NCI-H2029 (cell line): ENCODE measurements around the gene TLE3.
A peak's percentile ranks its signal among the peaks of the same experiment; 100 is the strongest.

Experiments used
- DNase-seq: peaks from one replicate; lab custom pipeline; 2025; lab: John Stamatoyannopoulos, UW

The TLE3 gene

GRCh38 chr15:70083418-70083817 is 14.3 kb downstream of the TLE3 start:
- DNase-seq = no peak

GRCh38 chr15:70082281-70082900 is 15.3 kb downstream of the TLE3 start:
- DNase-seq = no peak

GRCh38 chr15:70081612-70082011 is 16.1 kb downstream of the TLE3 start:
- DNase-seq = no peak

- no peak for DNase-seq
Observed at GRCh38 chr15:70080347-70080746, 17.4 kb downstream of the TLE3 start.

GRCh38 chr15:70079888-70080287 is 17.8 kb downstream of the TLE3 start:
- no peak for DNase-seq

- DNase-seq = no peak
Observed at GRCh38 chr15:70078578-70079417, 18.9 kb downstream of the TLE3 start.

- DNase-seq = no peak
Observed at GRCh38 chr15:70077188-70078147, 20.2 kb downstream of the TLE3 start.

- no peak for DNase-seq
Observed at GRCh38 chr15:70074380-70074779, 23.3 kb downstream of the TLE3 start.

GRCh38 chr15:70072479-70072878 is 25.2 kb downstream of the TLE3 start:
- DNase-seq = no peak

GRCh38 chr15:70071799-70072198 is 25.9 kb downstream of the TLE3 start:
- DNase-seq = no peak

GRCh38 chr15:70069716-70070115 is 28.0 kb downstream of the TLE3 start:
- DNase-seq = no peak

GRCh38 chr15:70068783-70069565 is 28.7 kb downstream of the TLE3 start:
- no peak for DNase-seq

GRCh38 chr15:70067681-70068080 is 30.0 kb downstream of the TLE3 start:
- DNase-seq = no peak

- no peak for DNase-seq
Observed at GRCh38 chr15:70067011-70067410, 30.7 kb downstream of the TLE3 start.

GRCh38 chr15:70066447-70066846 is 31.3 kb downstream of the TLE3 start:
- no peak for DNase-seq

GRCh38 chr15:70066004-70066403 is 31.7 kb downstream of the TLE3 start:
- DNase-seq = no peak

- DNase-seq = peak; percentile 15
Observed at GRCh38 chr15:70065006-70065722, 32.6 kb downstream of the TLE3 start.

GRCh38 chr15:70064441-70064840 is 33.3 kb downstream of the TLE3 start:
- no peak for DNase-seq

- no peak for DNase-seq
Observed at GRCh38 chr15:70063980-70064379, 33.7 kb downstream of the TLE3 start.

- no peak for DNase-seq
Observed at GRCh38 chr15:70063261-70063925, 34.3 kb downstream of the TLE3 start.
